ENCODE measurements around the gene TUBA4A. TPM values are rescaled to one million over a fixed set of nuclear protein-coding genes. Genes with fewer than 3 reads are reported as not detected.

TUBA4A gene
- total and polyA plus RNA-seq, 10 donors, result 60.2 to 120 (median 73.4) TPM

DNA sequence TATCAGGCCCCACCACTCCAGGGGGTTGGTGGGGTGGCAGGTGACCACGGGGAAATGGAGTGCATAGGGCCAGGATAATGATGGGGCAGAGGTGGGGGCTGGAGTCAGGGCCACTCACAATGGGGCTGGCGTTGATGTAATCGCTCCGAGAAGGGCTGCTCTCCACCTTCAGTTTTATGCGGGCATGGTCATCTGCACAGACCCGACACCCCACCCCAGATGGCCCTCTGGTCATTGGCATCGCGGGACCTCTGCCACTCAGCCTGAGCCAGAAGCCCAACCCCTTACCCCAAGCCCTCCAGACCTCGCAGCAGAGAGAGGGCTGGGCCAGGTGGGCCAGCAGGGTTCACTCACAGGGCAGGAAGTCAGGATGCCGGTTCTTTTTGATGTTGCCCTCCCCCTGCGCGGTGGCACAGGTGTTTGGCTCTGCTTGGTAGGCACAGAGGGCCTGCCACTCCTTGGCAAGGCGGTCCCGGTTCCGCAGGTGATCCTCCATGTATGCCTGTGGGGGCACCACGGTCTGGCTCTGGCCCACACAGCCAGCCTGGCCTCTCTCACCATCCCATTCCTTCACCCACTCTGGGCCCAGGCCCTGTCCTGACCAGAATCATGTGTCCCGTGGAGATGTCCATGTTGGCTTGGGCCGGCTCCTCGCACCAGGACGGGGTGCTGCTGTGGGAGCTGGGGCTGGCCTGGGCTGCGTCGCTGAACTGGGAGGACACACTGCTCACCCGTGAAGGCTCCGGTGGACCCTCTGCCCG, 43.1 kb upstream of the TUBA4A start:
- TF ChIP-seq, protein P1, sequence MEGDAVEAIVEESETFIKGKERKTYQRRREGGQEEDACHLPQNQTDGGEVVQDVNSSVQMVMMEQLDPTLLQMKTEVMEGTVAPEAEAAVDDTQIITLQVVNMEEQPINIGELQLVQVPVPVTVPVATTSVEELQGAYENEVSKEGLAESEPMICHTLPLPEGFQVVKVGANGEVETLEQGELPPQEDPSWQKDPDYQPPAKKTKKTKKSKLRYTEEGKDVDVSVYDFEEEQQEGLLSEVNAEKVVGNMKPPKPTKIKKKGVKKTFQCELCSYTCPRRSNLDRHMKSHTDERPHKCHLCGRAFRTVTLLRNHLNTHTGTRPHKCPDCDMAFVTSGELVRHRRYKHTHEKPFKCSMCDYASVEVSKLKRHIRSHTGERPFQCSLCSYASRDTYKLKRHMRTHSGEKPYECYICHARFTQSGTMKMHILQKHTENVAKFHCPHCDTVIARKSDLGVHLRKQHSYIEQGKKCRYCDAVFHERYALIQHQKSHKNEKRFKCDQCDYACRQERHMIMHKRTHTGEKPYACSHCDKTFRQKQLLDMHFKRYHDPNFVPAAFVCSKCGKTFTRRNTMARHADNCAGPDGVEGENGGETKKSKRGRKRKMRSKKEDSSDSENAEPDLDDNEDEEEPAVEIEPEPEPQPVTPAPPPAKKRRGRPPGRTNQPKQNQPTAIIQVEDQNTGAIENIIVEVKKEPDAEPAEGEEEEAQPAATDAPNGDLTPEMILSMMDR (IDR thresholded peaks at IDR 0.05 in 8 of 11, conservative IDR thresholded peaks at IDR 0.05 in 3 of 11), result no peak
- TF ChIP-seq POLR2AphosphoS5 (IDR thresholded peaks at IDR 0.05) (no peak), POLR2A (IDR thresholded peaks at IDR 0.05) (no peak)
- no peak overlapping the region for H3K4me3 ChIP-seq
- H3K27ac ChIP-seq, result no peak overlapping the region
- intact Hi-C loops (cut with DNase I; ENCODE audit: low total_unique reads), result no loop called here
- peaks cover 0 to 26% (median 18%) of the 10 kb centered on the region in 6 donors for H3K4me1 ChIP-seq
- 82 to 85% (median 85%) methylated on average over 14 to 25 of the region's 25 CpGs for WGBS, 5 donors
- no peaks in the 10 kb centered on the region for H3K9me3 ChIP-seq
- no peaks in the 10 kb centered on the region for H3K36me3 ChIP-seq
- DNase-seq, result peak; percentile 76
- H3K27me3 ChIP-seq (replicated peaks in 1 of 7), result peaks cover 0 to 38% (median 4%) of the 10 kb centered on the region in 7 donors

DNA sequence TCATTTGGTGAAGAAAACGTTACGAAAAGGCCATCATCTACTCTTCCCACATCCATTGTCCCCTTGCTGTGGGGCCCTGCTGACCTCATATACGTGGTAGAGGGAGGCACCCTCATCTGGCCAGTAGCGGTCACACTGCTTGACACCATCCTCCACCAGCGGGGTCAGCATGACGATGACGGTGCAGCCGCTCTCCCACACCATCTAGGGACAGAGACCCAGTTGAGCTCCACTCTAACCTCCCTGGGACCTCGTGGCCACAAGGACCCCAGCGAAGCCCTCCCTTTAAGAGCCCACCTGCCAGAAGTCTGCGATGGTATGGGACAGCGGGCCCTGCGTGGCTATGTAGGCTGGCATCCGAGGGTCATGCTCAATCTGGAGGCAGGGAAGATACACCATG, 42.4 kb upstream of the TUBA4A start:
- intact Hi-C loops (cut with DNase I; ENCODE audit: low total_unique reads), result no loop called here
- Histone ChIP-seq H3K4me1 (peaks cover 0 to 26% (median 18%) of the 10 kb centered on the region in 6 donors), H3K4me3 (no peak overlapping the region), H3K27ac (no peak overlapping the region), H3K27me3 (replicated peaks in 1 of 7) (peaks cover 0 to 31% (median 4%) of the 10 kb centered on the region in 7 donors), H3K9me3 (no peaks in the 10 kb centered on the region), H3K36me3 (no peaks in the 10 kb centered on the region)
- no peak for TF ChIP-seq POLR2A (IDR thresholded peaks at IDR 0.05)
- TF ChIP-seq, protein P1 (IDR thresholded peaks at IDR 0.05 in 8 of 11, conservative IDR thresholded peaks at IDR 0.05 in 3 of 11), result no peak
- TF ChIP-seq POLR2AphosphoS5 (IDR thresholded peaks at IDR 0.05), result no peak
- 82 to 92% (median 87%) methylated on average over 9 to 14 of the region's 14 CpGs for whole genome bisulfite sequencing, 5 donors
- peak; percentile 74 for DNase-seq

DNA sequence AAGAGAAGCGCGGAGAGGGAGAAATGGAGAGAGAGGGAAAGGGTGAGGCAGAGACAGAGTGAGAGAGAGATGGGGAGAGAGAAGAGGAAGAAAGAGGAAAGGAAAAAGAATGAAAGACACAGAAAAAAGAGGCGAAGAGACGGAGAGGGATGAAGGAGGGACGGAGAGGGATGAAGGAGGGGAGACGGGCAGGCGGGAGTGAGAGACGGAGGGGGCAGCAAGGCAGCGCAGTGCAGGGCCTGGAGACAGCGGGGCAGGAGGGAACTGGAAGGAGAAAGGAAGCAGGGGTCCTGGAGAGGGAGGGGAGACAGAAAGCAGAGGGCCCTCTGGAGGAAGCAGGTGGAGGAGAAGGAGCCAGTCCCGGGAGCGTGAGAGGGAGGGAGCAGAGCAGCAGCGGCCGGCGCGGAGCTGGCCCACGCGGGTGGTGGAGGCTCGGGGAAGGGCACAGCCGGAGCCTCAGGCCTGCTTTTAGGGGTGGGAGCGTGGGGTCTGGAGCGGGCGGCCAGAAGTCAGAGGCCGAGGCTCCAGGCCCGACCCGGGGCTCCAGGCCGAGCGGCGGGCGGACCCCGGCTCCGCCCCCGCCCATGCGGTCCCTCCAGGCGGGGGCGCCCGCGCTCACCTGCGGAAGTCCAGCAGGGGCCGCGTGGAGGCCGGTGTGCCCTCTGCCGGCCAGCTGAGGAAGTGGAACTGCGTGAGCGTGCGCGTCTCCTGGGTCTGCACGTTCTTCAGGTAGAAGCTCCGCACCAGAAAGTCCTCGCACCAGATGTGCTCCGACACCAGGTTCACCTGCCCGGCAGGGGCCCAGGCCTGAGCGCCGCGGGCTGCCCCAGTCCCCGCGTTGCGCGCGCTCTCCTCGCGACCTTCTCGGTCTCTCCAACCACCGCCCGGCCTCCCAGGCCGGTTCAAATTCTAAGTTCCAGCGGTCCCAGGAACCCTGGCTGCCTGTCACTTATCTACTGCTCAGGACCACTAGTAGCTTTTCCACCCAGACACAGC, 40.9 kb upstream of the TUBA4A start:
- intact Hi-C loops (cut with DNase I; ENCODE audit: low total_unique reads), result loop anchor here (5.0 kb wide), 1 partner anchor 132 kb away; the partner anchor contains the start of gene NHEJ1
- H3K36me3 ChIP-seq, result no peaks in the 10 kb centered on the region
- peak overlapping the region; percentile 34 to 71 (median 48) for H3K4me3 ChIP-seq
- peak overlapping the region; percentile 38 to 86 (median 76) for H3K27ac ChIP-seq
- DNase-seq, result peak; percentile 99
- H3K27me3 ChIP-seq (replicated peaks in 1 of 7), result peaks cover 0 to 18% (median 0%) of the 10 kb centered on the region in 7 donors
- peaks cover 0 to 30% (median 18%) of the 10 kb centered on the region in 6 donors for H3K4me1 ChIP-seq
- TF ChIP-seq POLR2AphosphoS5 (IDR thresholded peaks at IDR 0.05) (peak; percentile 79 to 88 (median 86)), POLR2A (IDR thresholded peaks at IDR 0.05) (no peak)
- TF ChIP-seq, protein P1 (IDR thresholded peaks at IDR 0.05 in 8 of 11, conservative IDR thresholded peaks at IDR 0.05 in 3 of 11), result peak; percentile 89 to 100 (median 99)
- H3K9me3 ChIP-seq, result no peaks in the 10 kb centered on the region
- 5 to 8% (median 7%) methylated on average over 44 to 67 of the region's 67 CpGs for WGBS, 5 donors

Data from spleen (tissue), 11 donors.